K562 (cell line): Measurements from ENCODE around the gene FRMPD2. TPM values are rescaled to one million over a fixed set of nuclear protein-coding genes. Genes with fewer than 3 reads are reported as not detected.

Source experiments
- ATAC-seq: fragments of 200-7000 bp; cut with Tn5 transposase; 3 replicates; pipeline ENCODE4 v1.9.1; 2020; ENCODE audit warnings: moderate library complexity
- BruUV-seq: library from RNA; stranded (reverse); fragments of 400-500 nt; replicated peaks from 2 replicates; lab custom pipeline; 2021; lab: Mats Ljungman, UMichigan
- CTCF ChIA-PET: fragments of 300-600 bp; formaldehyde crosslinking; extraction: SDS; loops from one replicate; lab custom pipeline; 2021; ENCODE audit warnings: low intra/inter-chr PET ratio; lab: Yijun Ruan, JAX
- POLR2A ChIA-PET: fragments of 300-600, 350-650 bp; sonication (Branson Sonifier 250); formaldehyde crosslinking; extraction: SDS; loops from one replicate; lab custom pipeline; 2021; ENCODE audit warnings: antibody characterized with exemption, inconsistent platforms; lab: Yijun Ruan, JAX
- DNase-seq, 4 experiments: peaks; one replicate each; pipeline versions ENCODE4 v3.0.0 to v3.0.0-alpha.2; 2011 to 2018; ENCODE audit warnings: low spot score in 3 of 4, mixed read lengths in 3 of 4; ENCODE audit errors: extremely low read depth in 1 of 4
- FAIRE-seq: peaks from 2 replicates; lab custom pipeline; 2011; peaks lifted over from hg19 to GRCh38; lab: Jason Lieb, UNC
- H2AFZ ChIP-seq: 2 replicates; pipeline ENCODE4 v1.6.0; 2011; ENCODE audit warnings: low read depth, low read length, control low read depth, inconsistent platforms
- H3K27ac ChIP-seq: fragments of 200-600 bp; 3 replicates; pipeline ENCODE4 v1.8.0; 2011; ENCODE audit warnings: low read depth, mild to moderate bottlenecking, control low read depth, inconsistent platforms, low read length, moderate library complexity, mixed read lengths; ENCODE audit errors: extremely low read depth
- H3K27me3 ChIP-seq, 2 experiments: fragments of 300-600 bp in 1 of 2; 2 replicates in 1 of 2; 3 replicates in 1 of 2; pipeline versions ENCODE4 v1.6.0 to v1.8.0; 2011; ENCODE audit warnings: inconsistent platforms in 2 of 2, low read length in 2 of 2, mild to moderate bottlenecking in 1 of 2, mixed read lengths in 1 of 2, moderate library complexity in 1 of 2; ENCODE audit not compliant: control insufficient read depth in 2 of 2, insufficient read depth in 2 of 2
- H3K36me3 ChIP-seq: fragments of 300-600 bp; 3 replicates; pipeline ENCODE4 v1.8.0; 2011; ENCODE audit warnings: mild to moderate bottlenecking, low read length, inconsistent platforms; ENCODE audit not compliant: control insufficient read depth, insufficient read depth
- H3K4me1 ChIP-seq, 2 experiments: fragments of 200-600 bp in 1 of 2; replicated peaks in 1 of 2; 2 replicates in 1 of 2; 3 replicates in 1 of 2; pipeline versions ENCODE4 v1.5.1 to v1.8.0; 2011; ENCODE audit warnings: inconsistent platforms in 2 of 2, low read length in 2 of 2, mild to moderate bottlenecking in 1 of 2, mixed read lengths in 1 of 2, moderate library complexity in 1 of 2; ENCODE audit not compliant: control insufficient read depth in 2 of 2, insufficient read depth in 2 of 2
- H3K4me2 ChIP-seq: 2 replicates; pipeline ENCODE4 v1.6.1; 2011; ENCODE audit warnings: low read length, control low read depth, inconsistent platforms, mixed read lengths; ENCODE audit not compliant: insufficient read depth
- H3K4me3 ChIP-seq: fragments of 200-600 bp; sonication (generic), shearing (Covaris generic); 2 replicates; pipeline ENCODE4 v1.5.1; 2016; ENCODE audit warnings: control low read depth, inconsistent platforms
- H3K79me2 ChIP-seq: fragments of 200-600 bp; 3 replicates; pipeline ENCODE4 v1.8.0; 2011; ENCODE audit warnings: low read length, inconsistent platforms; ENCODE audit not compliant: control insufficient read depth, insufficient read depth
- H3K9ac ChIP-seq, 2 experiments: 2 replicates each; pipeline versions ENCODE4 v1.6.0 to v1.6.1; 2011; ENCODE audit warnings: low read depth in 2 of 2, low read length in 2 of 2, control low read depth in 1 of 2, inconsistent platforms in 1 of 2, mild to moderate bottlenecking in 1 of 2, mixed read lengths in 1 of 2; ENCODE audit not compliant: insufficient read depth in 1 of 2
- H3K9me1 ChIP-seq: one replicate; pipeline ENCODE4 v1.6.0; 2011; ENCODE audit warnings: inconsistent platforms, mild to moderate bottlenecking, low read length, moderate library complexity; ENCODE audit not compliant: control insufficient read depth, insufficient read depth
- H3K9me3 ChIP-seq: replicated peaks from 2 replicates; pipeline ENCODE4 v1.5.1; 2011; ENCODE audit warnings: low read depth, low read length, inconsistent platforms; ENCODE audit not compliant: control insufficient read depth, insufficient read depth
- H4K20me1 ChIP-seq: replicated peaks from 2 replicates; pipeline ENCODE4 v1.6.1; 2011; ENCODE audit warnings: low read length, inconsistent platforms, mixed read lengths; ENCODE audit not compliant: control insufficient read depth, insufficient read depth
- CHD2 ChIP-seq: IDR thresholded peaks from 2 replicates; pipeline ENCODE4 v1.6.1; 2011; ENCODE audit warnings: low read depth, low read length
- ETS2 ChIP-seq: IDR thresholded peaks from 2 replicates; pipeline ENCODE4 v1.6.1; 2016; ENCODE audit warnings: borderline replicate concordance, missing genetic modification characterization, mild to moderate bottlenecking, moderate library complexity, missing compliant biosample characterization; ENCODE audit not compliant: poor library complexity, severe bottlenecking
- HNRNPUL1 ChIP-seq: fragments of 200-400 bp; formaldehyde crosslinking; IDR thresholded peaks from 2 replicates; pipeline ENCODE4 v1.6.1; 2017; ENCODE audit warnings: low read length
- MCM2 ChIP-seq: fragments of 450-650 bp; IDR thresholded peaks from 2 replicates; pipeline ENCODE4 v1.6.1; 2017; ENCODE audit warnings: low read depth, mild to moderate bottlenecking
- MCM3 ChIP-seq: fragments of 450-650 bp; IDR thresholded peaks from 2 replicates; pipeline ENCODE4 v1.6.1; 2016
- NFE2L1 ChIP-seq: fragments of 450-650 bp; IDR thresholded peaks from 2 replicates; pipeline ENCODE4 v1.6.1; 2016; ENCODE audit warnings: missing genetic modification characterization, low read depth, mild to moderate bottlenecking, missing compliant biosample characterization, moderate library complexity, borderline replicate concordance
- POLR2B ChIP-seq: fragments of 450-650 bp; IDR thresholded peaks from 2 replicates; pipeline ENCODE4 v1.6.1; 2018; ENCODE audit warnings: low read depth; ENCODE audit not compliant: partially characterized antibody
- PRDM10 ChIP-seq: fragments of 450-650 bp; IDR thresholded peaks from 2 replicates; pipeline ENCODE4 v1.6.1; 2018; ENCODE audit not compliant: partially characterized antibody
- YBX1 ChIP-seq: fragments of 450-650 bp; IDR thresholded peaks from 2 replicates; pipeline ENCODE4 v1.7.1; 2016; ENCODE audit warnings: mild to moderate bottlenecking
- ZBTB1 ChIP-seq: sonication (generic); formaldehyde crosslinking; IDR thresholded peaks from 2 replicates; pipeline ENCODE4 v1.8.1; 2023; ENCODE audit warnings: missing genetic modification reagents, low read depth, mild to moderate bottlenecking, borderline replicate concordance
- ZFP1 ChIP-seq: fragments of 450-650 bp; formaldehyde crosslinking; IDR thresholded peaks from 2 replicates; pipeline ENCODE4 v1.4.0; 2020; ENCODE audit warnings: mild to moderate bottlenecking, mixed read lengths
- ZNF354B ChIP-seq: fragments of 250-450 bp; sonication (Bioruptor Pico); IDR thresholded peaks from 2 replicates; pipeline ENCODE4 v1.4.0; 2020
- ZNF740 ChIP-seq, 3 experiments: fragments of 200-800 bp in 1 of 3; sonication (Bioruptor generic) in 1 of 3; sonication (generic) in 1 of 3; formaldehyde crosslinking in 1 of 3; IDR thresholded peaks; 2 replicates each; pipeline versions ENCODE4 v1.6.1 to v1.8.0; 2016 to 2022; ENCODE audit warnings: mild to moderate bottlenecking in 2 of 3, missing compliant biosample characterization in 2 of 3, missing genetic modification characterization in 2 of 3, missing genetic modification reagents in 1 of 3
- WGBS: fragments of 100-300 bp; shearing (Covaris generic); methylation state at CpG from one replicate; pipeline ENCODE4 v1.1.6; 2016; ENCODE audit warnings: low coverage, mixed read lengths; ENCODE audit not compliant: insufficient coverage; ENCODE audit errors: missing lambda C conversion rate; 5-methylcytosine and 5-hydroxymethylcytosine counted together
- in situ Hi-C: fragments of 300-500 bp; cut with MboI; formaldehyde crosslinking; loops from 4 replicates; pipeline ENCODE4 v1.15.0; 2018; ENCODE audit warnings: inconsistent platforms, mixed read lengths
- intact Hi-C: fragments of 100-400 bp; cut with micrococcal nuclease; formaldehyde crosslinking; loops from 2 replicates; pipeline ENCODE4 v1.14.2; 2022
- polyA plus RNA-seq, 8 experiments: library from polyadenylated mRNA; depleted of rRNA in 4 of 8; stranded (reverse) in 5 of 8; unstranded in 3 of 8; fragments of >200 nt; fragmentation: Nextera tagmentation in 2 of 8; fragmentation: Illumina TruSeq in 1 of 8; extraction: Ambion mirVana in 2 of 8; extraction: Trizol in 1 of 8; gene quantifications; 2 replicates each; pipeline versions ENCODE4 v1.2.1 to v1.2.3, GENCODE V29; 2011 to 2014; ENCODE audit warnings: inconsistent platforms in 1 of 8, missing spikeins in 1 of 8
- total RNA-seq, 7 experiments: library from RNA; depleted of rRNA in 6 of 7; stranded (reverse); fragments of >200 nt in 6 of 7; fragmentation: Illumina TruSeq in 2 of 7; extraction: Trizol in 2 of 7; gene quantifications; 2 replicates each; pipeline versions ENCODE4 v1.2.1 to v1.2.3, GENCODE V29; 2011 to 2021; ENCODE audit warnings: low replicate concordance in 1 of 7

FRMPD2 gene
- total and polyA plus RNA-seq, 9 of the 15 experiments (the other 6 are each of a cell fraction or from before 2014, with no cell fraction given): 0.12 to 0.95 (median 0.33) TPM

- H4K20me1 ChIP-seq: no peaks in the 10 kb centered on the region
- 18% methylated on average over 13 of the region's 13 CpGs for WGBS
- CTCF ChIA-PET: no interaction called here
- intact Hi-C loops (loop anchor here (2.0 kb wide), 1 partner anchor 73 kb away; no protein-coding TSS in a partner anchor), in situ Hi-C loops (no loop called here)
- no peaks in the 10 kb centered on the region for H3K79me2 ChIP-seq
- H3K4me3 ChIP-seq: no peak overlapping the region
- H3K9me1 ChIP-seq: no peaks in the 10 kb centered on the region
- ATAC-seq (no peak), DNase-seq (no peak), FAIRE-seq (no peak)
- H3K36me3 ChIP-seq: no peaks in the 10 kb centered on the region
- H2AFZ ChIP-seq: no peak overlapping the region
- peaks cover 9% of the 10 kb centered on the region for H3K9me3 ChIP-seq
- POLR2A ChIA-PET: interaction anchor here (0.6 kb wide), 1 partner anchor 167 kb away, joined by 3 read pairs; no protein-coding TSS in a partner anchor
- no peak overlapping the region for H3K4me2 ChIP-seq
- H3K9ac ChIP-seq: no peak overlapping the region
- peaks cover 2 to 11% of the 10 kb centered on the region in 2 experiments; a peak in 4 of 5 replicates for H3K27me3 ChIP-seq
- H3K27ac ChIP-seq: no peak overlapping the region
- BruUV-seq: no TSS peak
- H3K4me1 ChIP-seq: peaks cover 3 to 18% of the 10 kb centered on the region in 2 experiments; a peak in 4 of 5 replicates
- TF ChIP-seq PRDM10 (no peak), ZNF354B (CRISPR knock-in tag) (no peak), CHD2 (no peak), HNRNPUL1 (no peak), ZFP1 (CRISPR knock-in tag) (no peak), ZBTB1 (CRISPR knock-in tag) (no peak), ETS2 (tag) (no peak), MCM2 (no peak), MCM3 (no peak), ZNF740 (CRISPR knock-in tag; IDR thresholded peaks at IDR 0.05) (no peak), ZNF740 (tag; IDR thresholded peaks at IDR 0.05) (no peak), POLR2B (no peak), NFE2L1 (tag) (no peak), YBX1 (no peak)
Measured at GRCh38 chr10:48287417-48288391, 13.2 kb upstream of the FRMPD2 start.
